Neural progenitor cell (in vitro differentiated cells): Measurements from ENCODE around the gene OR2Y1. TPM values are rescaled to one million over a fixed set of nuclear protein-coding genes. Genes with fewer than 3 reads are reported as not detected.

Experiments
- DNase-seq: peaks from one replicate; pipeline ENCODE4 v3.0.0-alpha.2; 2016; ENCODE audit warnings: low spot score
- H2AFZ ChIP-seq: fragments of 200-600 bp; sonication (generic); replicated peaks from 2 replicates; pipeline ENCODE4 v1.6.1; 2016; ENCODE audit warnings: antibody characterized with exemption
- H3F3A ChIP-seq: fragments of 200-600 bp; sonication (generic); 2 replicates; pipeline ENCODE4 v1.6.1; 2016; ENCODE audit warnings: antibody characterized with exemption, low read depth
- H3K27ac ChIP-seq: fragments of 200-600 bp; sonication (generic); 2 replicates; pipeline ENCODE4 v1.5.1; 2016; ENCODE audit warnings: mild to moderate bottlenecking
- H3K27me3 ChIP-seq: fragments of 200-600 bp; sonication (generic); 2 replicates; pipeline ENCODE4 v1.6.1; 2016; ENCODE audit warnings: mild to moderate bottlenecking, moderate library complexity
- H3K36me3 ChIP-seq: fragments of 200-600 bp; sonication (generic); 2 replicates; pipeline ENCODE4 v1.5.1; 2016
- H3K4me1 ChIP-seq: fragments of 200-600 bp; sonication (generic); 2 replicates; pipeline ENCODE4 v1.6.1; 2016; ENCODE audit warnings: mixed run types
- H3K4me2 ChIP-seq: fragments of 200-600 bp; sonication (generic); 2 replicates; pipeline ENCODE4 v1.6.1; 2016
- H3K4me3 ChIP-seq: fragments of 200-600 bp; sonication (generic); 2 replicates; pipeline ENCODE4 v1.5.1; 2016
- H3K79me2 ChIP-seq: fragments of 200-600 bp; sonication (generic); 2 replicates; pipeline ENCODE4 v1.6.1; 2016; ENCODE audit warnings: low read depth
- H3K9ac ChIP-seq: fragments of 200-600 bp; sonication (generic); 2 replicates; pipeline ENCODE4 v1.6.1; 2016
- H3K9me3 ChIP-seq: fragments of 200-600 bp; sonication (generic); 2 replicates; pipeline ENCODE4 v1.5.1; 2016; ENCODE audit warnings: low read depth
- H4K20me1 ChIP-seq: fragments of 200-600 bp; sonication (generic); 2 replicates; pipeline ENCODE4 v1.6.1; 2016; ENCODE audit warnings: low read depth
- H3K27ac Mint-ChIP-seq: 3 replicates; pipeline ENCODE4 v1.8.0; 2021; ENCODE audit warnings: mixed read lengths
- H3K27me3 Mint-ChIP-seq: 2 replicates; pipeline ENCODE4 v1.8.0; 2022; ENCODE audit warnings: low read depth, mild to moderate bottlenecking, inconsistent platforms, moderate library complexity, mixed read lengths; ENCODE audit not compliant: insufficient read depth
- H3K36me3 Mint-ChIP-seq: 3 replicates; pipeline ENCODE4 v1.8.0; 2021; ENCODE audit warnings: mixed read lengths
- H3K4me1 Mint-ChIP-seq: 3 replicates; pipeline ENCODE4 v1.8.0; 2021; ENCODE audit warnings: mixed read lengths
- H3K4me3 Mint-ChIP-seq: 3 replicates; pipeline ENCODE4 v1.8.0; 2021; ENCODE audit warnings: mild to moderate bottlenecking, moderate library complexity, mixed read lengths
- H3K9me3 Mint-ChIP-seq: 3 replicates; pipeline ENCODE4 v1.8.0; 2020; ENCODE audit warnings: mixed read lengths
- CTCF ChIP-seq: fragments of 200-600 bp; sonication (generic); IDR thresholded peaks from 2 replicates; pipeline ENCODE4 v1.5.1; 2017; ENCODE audit warnings: antibody characterized with exemption, mild to moderate bottlenecking
- EZH2 ChIP-seq: fragments of 200-600 bp; sonication (generic); IDR thresholded peaks from 2 replicates; pipeline ENCODE4 v1.6.1; 2017; ENCODE audit warnings: antibody characterized with exemption, mild to moderate bottlenecking, moderate library complexity
- EZH2phosphoT487 ChIP-seq: fragments of 200-600 bp; sonication (generic); IDR thresholded peaks from 2 replicates; pipeline ENCODE4 v1.6.1; 2017; ENCODE audit warnings: antibody characterized with exemption
- total RNA-seq: library from RNA; depleted of rRNA; stranded (reverse); fragments of >200 nt; gene quantifications from 2 replicates; pipeline ENCODE4 v1.2.3, GENCODE V29; 2015; ENCODE audit warnings: low replicate concordance

OR2Y1 gene
- total RNA-seq, 1 donor from 2014 or later, result not detected

- H3K27ac ChIP-seq, result no peak overlapping the region
- H4K20me1 ChIP-seq, result no peaks in the 10 kb centered on the region
- no peaks in the 10 kb centered on the region for H3K36me3 Mint-ChIP-seq
- no peak overlapping the region for H3K4me3 ChIP-seq
- no peaks in the 10 kb centered on the region for H3K79me2 ChIP-seq
- H3K4me3 Mint-ChIP-seq, result no peak overlapping the region
- no peaks in the 10 kb centered on the region for H3K36me3 ChIP-seq
- H3K27me3 Mint-ChIP-seq, result peaks cover 3% of the 10 kb centered on the region
- H3K4me1 Mint-ChIP-seq, result no peaks in the 10 kb centered on the region
- H3K9me3 ChIP-seq, result no peaks in the 10 kb centered on the region
- TF ChIP-seq EZH2phosphoT487, result no peak
- no peak for TF ChIP-seq CTCF
- TF ChIP-seq EZH2, result no peak
- H3K9me3 Mint-ChIP-seq, result peaks cover 17% of the 10 kb centered on the region
- H3K9ac ChIP-seq, result no peak overlapping the region
- H3K27me3 ChIP-seq, result no peaks in the 10 kb centered on the region
- H3F3A ChIP-seq, result no peaks in the 10 kb centered on the region
- H3K4me1 ChIP-seq, result no peaks in the 10 kb centered on the region
- no peak overlapping the region for H3K27ac Mint-ChIP-seq
- no peak for DNase-seq
- H3K4me2 ChIP-seq, result no peak overlapping the region
- no peak overlapping the region for H2AFZ ChIP-seq
These were observed 35.8 kb upstream of the OR2Y1 start for GRCh38 chr5:180775624-180776023.

- no peak overlapping the region for H3K27ac Mint-ChIP-seq
- DNase-seq, result no peak
- H3K4me1 Mint-ChIP-seq, result no peaks in the 10 kb centered on the region
These were observed 32.0 kb upstream of the OR2Y1 start for GRCh38 chr5:180771839-180772238.

DNA sequence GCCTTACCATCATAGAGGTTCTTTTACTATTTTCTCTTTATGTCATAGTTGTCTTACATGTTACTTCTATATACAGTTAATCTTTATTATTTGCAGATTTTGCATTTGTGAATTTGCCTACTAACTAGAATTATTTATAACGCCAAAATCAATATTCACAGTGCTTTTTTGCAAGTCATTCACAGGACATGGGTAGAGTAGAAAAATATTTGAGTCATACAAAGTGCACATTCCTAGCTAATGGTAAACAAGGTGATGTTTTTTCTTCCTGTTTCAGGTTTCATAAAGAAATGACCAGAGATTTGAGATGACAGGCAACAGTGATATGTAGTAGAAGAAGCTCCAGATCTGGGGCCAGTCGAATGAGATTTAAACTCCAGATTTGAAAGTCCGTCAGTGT lies 30.0 kb upstream of the OR2Y1 start:
- TF ChIP-seq EZH2 (no peak), EZH2phosphoT487 (no peak), CTCF (no peak)
- no peak overlapping the region for H3K4me3 Mint-ChIP-seq

More at GRCh38 chr5:180771839-180772238, 32.0 kb upstream of the OR2Y1 start:
- no peak overlapping the region for H3K4me3 Mint-ChIP-seq
- Histone ChIP-seq H4K20me1 (no peaks in the 10 kb centered on the region), H2AFZ (no peak overlapping the region), H3F3A (no peaks in the 10 kb centered on the region), H3K36me3 (no peaks in the 10 kb centered on the region), H3K4me3 (no peak overlapping the region), H3K4me1 (no peaks in the 10 kb centered on the region), H3K27ac (no peak overlapping the region), H3K9ac (no peak overlapping the region), H3K9me3 (peaks cover 4% of the 10 kb centered on the region), H3K27me3 (no peaks in the 10 kb centered on the region), H3K4me2 (no peak overlapping the region), H3K79me2 (no peaks in the 10 kb centered on the region)
- peaks cover 3% of the 10 kb centered on the region for H3K27me3 Mint-ChIP-seq
- peaks cover 20% of the 10 kb centered on the region for H3K9me3 Mint-ChIP-seq
- TF ChIP-seq CTCF (no peak), EZH2 (no peak), EZH2phosphoT487 (no peak)
- H3K36me3 Mint-ChIP-seq, result no peaks in the 10 kb centered on the region

More for the DNA sequence above, 30.0 kb upstream of the OR2Y1 start:
- H3K4me1 Mint-ChIP-seq, result no peaks in the 10 kb centered on the region
- no peaks in the 10 kb centered on the region for H3K27me3 ChIP-seq
- H3K9ac ChIP-seq, result no peak overlapping the region
- no peak overlapping the region for H2AFZ ChIP-seq
- H3K9me3 Mint-ChIP-seq, result peaks cover 17% of the 10 kb centered on the region
- H3K36me3 ChIP-seq, result no peaks in the 10 kb centered on the region
- no peaks in the 10 kb centered on the region for H3K79me2 ChIP-seq
- H3K4me1 ChIP-seq, result no peaks in the 10 kb centered on the region
- H3K27ac Mint-ChIP-seq, result no peak overlapping the region
- no peaks in the 10 kb centered on the region for H3F3A ChIP-seq
- no peak overlapping the region for H3K4me3 ChIP-seq
- no peaks in the 10 kb centered on the region for H3K36me3 Mint-ChIP-seq
- peaks cover 3% of the 10 kb centered on the region for H3K27me3 Mint-ChIP-seq
- H3K4me2 ChIP-seq, result no peak overlapping the region
- DNase-seq, result no peak
- peaks cover 4% of the 10 kb centered on the region for H3K9me3 ChIP-seq
- no peaks in the 10 kb centered on the region for H4K20me1 ChIP-seq
- H3K27ac ChIP-seq, result no peak overlapping the region
